ENCODE measurements around the gene THBS4.

GRCh38 chr5:80010754-80011392, 24.3 kb upstream of the THBS4 start:
- TF ChIP-seq GATA2 (IDR thresholded peaks at IDR 0.05; ENCODE audit: low read depth, low read length) (no peak), GATA3 (IDR thresholded peaks at IDR 0.05; ENCODE audit: low read depth, low read length) (no peak)

Measured in SH-SY5Y (cell line).